ENCODE results near the gene GRK5. TPM values are rescaled to one million over a fixed set of nuclear protein-coding genes. Genes with fewer than 3 reads are reported as not detected.
A peak's percentile ranks its signal among the peaks of the same experiment; 100 is the strongest.

The GRK5 gene
- total RNA-seq, 4 donors from 2014 or later, result 6.0 to 111 (median 9.5) TPM

- peak overlapping the region; percentile 55 to 71 (median 68) for H3K27ac ChIP-seq
- TF ChIP-seq, protein P1, sequence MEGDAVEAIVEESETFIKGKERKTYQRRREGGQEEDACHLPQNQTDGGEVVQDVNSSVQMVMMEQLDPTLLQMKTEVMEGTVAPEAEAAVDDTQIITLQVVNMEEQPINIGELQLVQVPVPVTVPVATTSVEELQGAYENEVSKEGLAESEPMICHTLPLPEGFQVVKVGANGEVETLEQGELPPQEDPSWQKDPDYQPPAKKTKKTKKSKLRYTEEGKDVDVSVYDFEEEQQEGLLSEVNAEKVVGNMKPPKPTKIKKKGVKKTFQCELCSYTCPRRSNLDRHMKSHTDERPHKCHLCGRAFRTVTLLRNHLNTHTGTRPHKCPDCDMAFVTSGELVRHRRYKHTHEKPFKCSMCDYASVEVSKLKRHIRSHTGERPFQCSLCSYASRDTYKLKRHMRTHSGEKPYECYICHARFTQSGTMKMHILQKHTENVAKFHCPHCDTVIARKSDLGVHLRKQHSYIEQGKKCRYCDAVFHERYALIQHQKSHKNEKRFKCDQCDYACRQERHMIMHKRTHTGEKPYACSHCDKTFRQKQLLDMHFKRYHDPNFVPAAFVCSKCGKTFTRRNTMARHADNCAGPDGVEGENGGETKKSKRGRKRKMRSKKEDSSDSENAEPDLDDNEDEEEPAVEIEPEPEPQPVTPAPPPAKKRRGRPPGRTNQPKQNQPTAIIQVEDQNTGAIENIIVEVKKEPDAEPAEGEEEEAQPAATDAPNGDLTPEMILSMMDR (IDR thresholded peaks at IDR 0.05), result no peak
- no peak for TF ChIP-seq POLR2AphosphoS5 (IDR thresholded peaks at IDR 0.05)
- TF ChIP-seq EP300 (IDR thresholded peaks at IDR 0.05; ENCODE audit: low read depth), result no peak
- TF ChIP-seq POLR2A (IDR thresholded peaks at IDR 0.05), result no peak
- H3K4me3 ChIP-seq, result no peak overlapping the region
- intact Hi-C loops (cut with DNase I; ENCODE audit: low total_unique reads) (loop anchor here (5.0 kb wide), 1 partner anchor 1971 kb away; no protein-coding TSS in a partner anchor), in situ Hi-C loops (cut with MboI; ENCODE audit: low pct_ligation_motif_present in 1 of 4, low pct_unique_long_range_greater_than_20kb in 1 of 4, low sequenced_read_pairs in 3 of 4) (no loop called here)
- H3K4me1 ChIP-seq, result peaks cover 5 to 30% (median 13%) of the 10 kb centered on the region in 4 donors
- H3K27me3 ChIP-seq, result no peaks in the 10 kb centered on the region
- DNase-seq, result no peak
- no peaks in the 10 kb centered on the region for H3K36me3 ChIP-seq
- no peaks in the 10 kb centered on the region for H3K9me3 ChIP-seq
- WGBS, 2 donors (ENCODE audit: low coverage in 1 of 2), result 87% methylated on average over 8 of the region's 8 CpGs; no CpG with 5 or more reads in 1 of the 2 donors
Measured at GRCh38 chr10:119368581-119368980, 161.2 kb downstream of the GRK5 start.

- 64 to 67% methylated on average over 4 to 21 of the region's 21 CpGs for WGBS, 2 donors (ENCODE audit: low coverage in 1 of 2)
- intact Hi-C loops (cut with DNase I; ENCODE audit: low total_unique reads), result loop anchor here (5.0 kb wide), 1 partner anchor 1972 kb away; no protein-coding TSS in a partner anchor
Measured at GRCh38 chr10:119368991-119369869, 161.9 kb downstream of the GRK5 start.

GRCh38 chr10:119370111-119370741 lies 162.9 kb downstream of the GRK5 start:
- TF ChIP-seq POLR2AphosphoS5 (IDR thresholded peaks at IDR 0.05) (peak in 1 of 3 donors; percentile 13), EP300 (IDR thresholded peaks at IDR 0.05; ENCODE audit: low read depth) (no peak), POLR2A (IDR thresholded peaks at IDR 0.05) (no peak)
- TF ChIP-seq, protein P1 (IDR thresholded peaks at IDR 0.05), result no peak

More at GRCh38 chr10:119368991-119369869, 161.9 kb downstream of the GRK5 start:
- TF ChIP-seq EP300 (IDR thresholded peaks at IDR 0.05; ENCODE audit: low read depth) (no peak), POLR2AphosphoS5 (IDR thresholded peaks at IDR 0.05) (no peak), POLR2A (IDR thresholded peaks at IDR 0.05) (no peak)
- TF ChIP-seq, protein P1 (IDR thresholded peaks at IDR 0.05), result no peak
- Histone ChIP-seq H3K9me3 (no peaks in the 10 kb centered on the region), H3K36me3 (no peaks in the 10 kb centered on the region), H3K4me1 (peaks cover 5 to 31% (median 13%) of the 10 kb centered on the region in 4 donors), H3K4me3 (no peak overlapping the region), H3K27ac (peak overlapping the region; percentile 55 to 71 (median 68)), H3K27me3 (no peaks in the 10 kb centered on the region)
- in situ Hi-C loops (cut with MboI; ENCODE audit: low pct_ligation_motif_present in 1 of 4, low pct_unique_long_range_greater_than_20kb in 1 of 4, low sequenced_read_pairs in 3 of 4), result no loop called here
- peak; percentile 30 for DNase-seq

More at GRCh38 chr10:119370111-119370741, 162.9 kb downstream of the GRK5 start:
- 50 to 69% methylated on average over 10 to 16 of the region's 16 CpGs for WGBS, 2 donors (ENCODE audit: low coverage in 1 of 2)
- H3K4me3 ChIP-seq, result no peak overlapping the region
- no peak for DNase-seq
- H3K9me3 ChIP-seq, result no peaks in the 10 kb centered on the region
- intact Hi-C loops (cut with DNase I; ENCODE audit: low total_unique reads), result no loop called here
- H3K36me3 ChIP-seq, result no peaks in the 10 kb centered on the region
- H3K27me3 ChIP-seq, result no peaks in the 10 kb centered on the region
- peaks cover 5 to 33% (median 11%) of the 10 kb centered on the region in 4 donors for H3K4me1 ChIP-seq
- H3K27ac ChIP-seq, result peak overlapping the region; percentile 55 to 71 (median 68)
- in situ Hi-C loops (cut with MboI; ENCODE audit: low pct_ligation_motif_present in 1 of 4, low pct_unique_long_range_greater_than_20kb in 1 of 4, low sequenced_read_pairs in 3 of 4), result no loop called here
